Memory B cell (primary cell): Measurements from ENCODE around the gene ADGRD2.

Experiments
- ATAC-seq: fragments of 150-1000 bp; cut with Tn5 transposase; 2 replicates; pipeline ENCODE4 v1.10.0; 2021; ENCODE audit warnings: low read depth, mild to moderate bottlenecking, moderate library complexity
- DNase-seq, 2 donors: peaks; one replicate each; pipeline ENCODE4 v3.0.0; 2022; ENCODE audit warnings: low spot score in 2 of 2
- H3K27ac Mint-ChIP-seq: one replicate; pipeline ENCODE4 v1.8.0; 2022; ENCODE audit warnings: mild to moderate bottlenecking, moderate library complexity, mixed read lengths
- H3K27me3 Mint-ChIP-seq: one replicate; pipeline ENCODE4 v1.8.0; 2022; ENCODE audit warnings: mixed read lengths
- H3K36me3 Mint-ChIP-seq: one replicate; pipeline ENCODE4 v1.8.0; 2022; ENCODE audit warnings: mild to moderate bottlenecking, mixed read lengths
- H3K4me1 Mint-ChIP-seq: one replicate; pipeline ENCODE4 v1.8.0; 2022; ENCODE audit warnings: mixed read lengths
- H3K4me3 Mint-ChIP-seq: one replicate; pipeline ENCODE4 v1.8.0; 2022; ENCODE audit warnings: mild to moderate bottlenecking, moderate library complexity, mixed read lengths
- H3K9me3 Mint-ChIP-seq: one replicate; pipeline ENCODE4 v1.8.0; 2022; ENCODE audit warnings: mixed read lengths

Gene ADGRD2

GRCh38 chr9:124485936-124486335 lies 35.7 kb downstream of the ADGRD2 start:
- Mint-ChIP-seq H3K36me3 (no peaks in the 10 kb centered on the region), H3K9me3 (peaks cover 2% of the 10 kb centered on the region), H3K27ac (no peak overlapping the region), H3K4me1 (no peaks in the 10 kb centered on the region), H3K27me3 (peaks cover 10% of the 10 kb centered on the region), H3K4me3 (no peak overlapping the region)
- DNase-seq (no peak), ATAC-seq (no peak)

- Mint-ChIP-seq H3K27me3 (peaks cover 13% of the 10 kb centered on the region), H3K4me3 (no peak overlapping the region), H3K9me3 (peaks cover 2% of the 10 kb centered on the region), H3K27ac (no peak overlapping the region), H3K36me3 (no peaks in the 10 kb centered on the region), H3K4me1 (no peaks in the 10 kb centered on the region)
- ATAC-seq (no peak), DNase-seq (no peak)
These were observed 36.6 kb downstream of the ADGRD2 start for GRCh38 chr9:124486778-124487259.

GRCh38 chr9:124487260-124488182 lies 37.3 kb downstream of the ADGRD2 start:
- no peak for ATAC-seq
- H3K27me3 Mint-ChIP-seq: peaks cover 17% of the 10 kb centered on the region
- peaks cover 2% of the 10 kb centered on the region for H3K9me3 Mint-ChIP-seq
- peaks cover 2% of the 10 kb centered on the region for H3K36me3 Mint-ChIP-seq
- no peak overlapping the region for H3K27ac Mint-ChIP-seq
- H3K4me3 Mint-ChIP-seq: no peak overlapping the region
- no peaks in the 10 kb centered on the region for H3K4me1 Mint-ChIP-seq
- no peak for DNase-seq

- H3K27ac Mint-ChIP-seq: no peak overlapping the region
- H3K27me3 Mint-ChIP-seq: peaks cover 19% of the 10 kb centered on the region
- no peak for ATAC-seq
- H3K9me3 Mint-ChIP-seq: peaks cover 2% of the 10 kb centered on the region
- H3K36me3 Mint-ChIP-seq: peaks cover 2% of the 10 kb centered on the region
- no peak overlapping the region for H3K4me3 Mint-ChIP-seq
- no peak for DNase-seq
- H3K4me1 Mint-ChIP-seq: no peaks in the 10 kb centered on the region
These were observed 38.5 kb downstream of the ADGRD2 start for GRCh38 chr9:124488641-124489210.

- Mint-ChIP-seq H3K36me3 (peaks cover 2% of the 10 kb centered on the region), H3K27ac (no peak overlapping the region), H3K9me3 (no peaks in the 10 kb centered on the region), H3K4me3 (no peak overlapping the region), H3K4me1 (no peaks in the 10 kb centered on the region), H3K27me3 (peaks cover 19% of the 10 kb centered on the region)
- DNase-seq: no peak
- no peak for ATAC-seq
These were observed 39.0 kb downstream of the ADGRD2 start for GRCh38 chr9:124489222-124489621.

- H3K27ac Mint-ChIP-seq: no peak overlapping the region
- DNase-seq (no peak), ATAC-seq (no peak)
- H3K4me1 Mint-ChIP-seq: no peaks in the 10 kb centered on the region
- H3K36me3 Mint-ChIP-seq: peaks cover 2% of the 10 kb centered on the region
- peaks cover 19% of the 10 kb centered on the region for H3K27me3 Mint-ChIP-seq
- H3K4me3 Mint-ChIP-seq: no peak overlapping the region
- no peaks in the 10 kb centered on the region for H3K9me3 Mint-ChIP-seq
These were observed 39.8 kb downstream of the ADGRD2 start for GRCh38 chr9:124490004-124490403.

- DNase-seq: no peak
- Mint-ChIP-seq H3K27me3 (peaks cover 21% of the 10 kb centered on the region), H3K4me1 (peaks cover 6% of the 10 kb centered on the region), H3K36me3 (peaks cover 2% of the 10 kb centered on the region), H3K9me3 (no peaks in the 10 kb centered on the region), H3K4me3 (no peak overlapping the region), H3K27ac (no peak overlapping the region)
- no peak for ATAC-seq
These were observed 41.1 kb downstream of the ADGRD2 start for GRCh38 chr9:124491049-124491975.

GRCh38 chr9:124492818-124493217 lies 42.6 kb downstream of the ADGRD2 start:
- Mint-ChIP-seq H3K27me3 (peaks cover 21% of the 10 kb centered on the region), H3K9me3 (no peaks in the 10 kb centered on the region), H3K4me3 (no peak overlapping the region), H3K27ac (no peak overlapping the region), H3K36me3 (peaks cover 2% of the 10 kb centered on the region), H3K4me1 (peaks cover 6% of the 10 kb centered on the region)
- ATAC-seq (no peak), DNase-seq (no peak)

- Mint-ChIP-seq H3K4me1 (peaks cover 6% of the 10 kb centered on the region), H3K9me3 (no peaks in the 10 kb centered on the region), H3K36me3 (peaks cover 2% of the 10 kb centered on the region), H3K27me3 (peaks cover 21% of the 10 kb centered on the region), H3K4me3 (no peak overlapping the region), H3K27ac (no peak overlapping the region)
- no peak for ATAC-seq
- DNase-seq: no peak
These were observed 43.0 kb downstream of the ADGRD2 start for GRCh38 chr9:124493218-124493617.

GRCh38 chr9:124493794-124494479 lies 43.7 kb downstream of the ADGRD2 start:
- Mint-ChIP-seq H3K27me3 (peaks cover 21% of the 10 kb centered on the region), H3K36me3 (peaks cover 2% of the 10 kb centered on the region), H3K27ac (no peak overlapping the region), H3K4me1 (peaks cover 6% of the 10 kb centered on the region), H3K9me3 (no peaks in the 10 kb centered on the region), H3K4me3 (no peak overlapping the region)
- DNase-seq (no peak), ATAC-seq (no peak)

GRCh38 chr9:124495126-124496074 lies 45.1 kb downstream of the ADGRD2 start:
- H3K4me1 Mint-ChIP-seq: peaks cover 8% of the 10 kb centered on the region
- peaks cover 2% of the 10 kb centered on the region for H3K36me3 Mint-ChIP-seq
- DNase-seq (no peak), ATAC-seq (no peak)
- H3K27ac Mint-ChIP-seq: no peak overlapping the region
- no peak overlapping the region for H3K4me3 Mint-ChIP-seq
- peaks cover 15% of the 10 kb centered on the region for H3K27me3 Mint-ChIP-seq
- H3K9me3 Mint-ChIP-seq: no peaks in the 10 kb centered on the region

GRCh38 chr9:124496075-124496449 lies 45.8 kb downstream of the ADGRD2 start:
- H3K27ac Mint-ChIP-seq: no peak overlapping the region
- peaks cover 8% of the 10 kb centered on the region for H3K4me1 Mint-ChIP-seq
- H3K4me3 Mint-ChIP-seq: no peak overlapping the region
- H3K9me3 Mint-ChIP-seq: no peaks in the 10 kb centered on the region
- ATAC-seq (no peak), DNase-seq (no peak)
- peaks cover 18% of the 10 kb centered on the region for H3K27me3 Mint-ChIP-seq
- H3K36me3 Mint-ChIP-seq: peaks cover 2% of the 10 kb centered on the region
